Fibroblast of the conjunctiva (primary cell): ENCODE measurements around the gene ZNF79.
A peak's percentile ranks its signal among the peaks of the same experiment; 100 is the strongest.

ENCODE experiments used
- DNase-seq: peaks from one replicate; pipeline ENCODE4 v3.0.0-alpha.2; 2010; ENCODE audit warnings: low read depth

The ZNF79 gene

DNA sequence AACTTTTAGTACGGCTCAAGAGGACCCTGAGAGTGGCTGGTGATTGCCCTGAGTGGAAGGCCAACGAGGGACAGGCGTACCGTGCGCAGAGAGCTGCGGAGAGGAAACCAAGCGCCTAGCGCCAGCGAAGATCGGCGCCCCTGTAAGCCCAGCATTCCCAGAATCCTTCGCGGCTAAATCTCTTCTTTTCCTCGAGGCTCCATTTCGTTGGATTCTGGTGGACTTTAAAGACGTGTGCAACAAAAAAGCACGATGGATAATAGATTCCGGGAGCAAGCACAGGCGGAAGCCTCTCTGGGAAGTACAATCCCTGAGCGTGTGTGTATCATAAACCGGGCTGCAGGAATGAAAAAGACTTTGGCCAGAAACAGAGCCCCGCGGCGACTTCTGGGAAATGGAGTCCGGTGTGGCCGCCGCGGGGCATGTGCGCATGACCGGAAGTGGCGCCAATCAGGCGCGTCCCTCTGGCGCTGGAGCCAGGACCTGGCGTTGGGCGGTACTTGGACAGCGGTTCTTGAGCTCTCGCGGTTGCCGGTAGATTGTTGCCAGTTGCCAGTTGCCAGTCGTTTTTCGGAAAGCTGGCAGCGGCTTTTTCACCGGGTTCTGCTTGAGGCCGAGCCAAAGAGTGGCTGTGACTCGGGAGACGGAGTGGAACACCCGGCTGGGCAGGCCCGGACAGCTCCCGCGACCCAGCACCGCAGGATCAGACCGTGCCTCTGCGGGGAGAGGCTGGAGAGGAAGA, at the start of gene ZNF79:
Gene ZNF79 (plus strand): TSS at position 449 of the 742 bp plus-strand sequence. CDS start 406 bp downstream, outside the sequence.
- peak; percentile 86 for DNase-seq

- DNase-seq, result no peak
Observed at GRCh38 chr9:127380479-127380878, 43.7 kb upstream of the ZNF79 start.

- no peak for DNase-seq
Observed at GRCh38 chr9:127382541-127382940, 41.6 kb upstream of the ZNF79 start.

DNA sequence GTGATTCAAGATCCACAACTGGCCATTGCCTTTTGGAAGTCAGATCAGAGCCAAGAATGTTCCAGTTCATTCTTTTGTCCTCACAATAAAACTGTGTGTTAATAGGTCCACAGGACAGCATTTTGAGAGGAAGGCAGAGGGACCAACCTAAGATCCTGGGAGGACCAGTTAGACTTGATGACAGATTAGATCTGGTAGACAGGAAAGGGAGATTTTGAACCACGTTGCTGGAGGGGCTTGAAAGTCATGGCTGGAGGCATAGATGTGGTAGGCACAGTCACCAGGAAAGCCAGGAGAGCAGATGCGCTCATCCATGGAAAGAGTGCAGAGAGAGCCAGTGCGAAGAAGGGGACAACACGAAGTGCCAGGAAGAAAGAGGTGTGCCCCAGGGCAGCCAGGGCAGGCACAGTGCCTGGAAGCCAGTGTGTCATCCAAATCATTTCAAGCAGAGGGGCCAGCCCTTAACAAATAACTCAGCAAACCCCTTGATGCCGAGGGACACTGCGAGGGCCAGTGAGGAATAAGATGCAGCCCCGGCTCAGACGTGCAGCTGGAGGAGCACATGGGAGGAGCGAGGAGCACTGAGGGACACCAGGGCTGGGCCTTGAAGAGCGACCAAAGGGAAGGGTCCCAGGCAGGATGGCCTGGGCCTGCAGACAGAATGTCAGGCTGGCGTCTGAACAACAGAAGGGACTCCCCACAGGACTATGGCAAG, 40.0 kb upstream of the ZNF79 start:
- no peak for DNase-seq

DNA sequence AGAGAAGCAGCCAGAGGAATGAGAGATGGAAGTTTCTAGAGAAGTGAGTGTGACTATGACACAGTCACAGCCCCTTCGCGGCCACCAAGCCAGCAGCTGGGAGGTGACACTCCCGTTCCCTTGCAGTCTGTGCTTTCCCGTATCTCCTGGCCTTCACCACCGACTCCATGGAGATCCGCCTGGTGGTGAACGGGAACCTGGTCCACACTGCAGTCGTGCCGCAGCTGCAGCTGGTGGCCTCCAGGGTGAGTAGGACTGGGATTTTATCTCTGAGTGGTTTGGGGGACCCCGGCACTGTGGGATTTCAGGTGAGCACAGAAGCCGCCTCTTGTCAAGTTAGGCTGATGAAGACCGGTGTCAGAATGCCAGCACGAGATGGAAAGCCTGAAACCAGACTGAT, 39.3 kb upstream of the ZNF79 start:
- no peak for DNase-seq

DNA sequence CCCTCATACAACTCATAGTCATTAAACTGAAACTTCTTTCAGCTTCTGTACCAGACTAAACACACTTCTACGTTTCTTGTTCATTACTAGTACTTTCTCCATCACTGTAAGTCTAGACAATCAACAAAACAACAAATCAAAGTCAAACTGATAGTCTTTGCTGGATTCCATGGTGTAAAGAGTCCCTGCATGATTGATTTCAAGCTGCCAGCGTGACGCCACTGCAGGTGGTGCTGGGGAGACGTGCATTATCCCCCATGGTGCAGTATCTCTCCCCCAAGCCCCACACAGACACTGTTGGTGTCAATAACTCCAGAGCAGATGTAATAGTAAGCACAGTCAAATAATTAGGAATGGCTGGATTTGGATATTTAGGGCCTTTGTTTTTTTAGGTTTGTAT, 37.9 kb upstream of the ZNF79 start:
- DNase-seq, result no peak

DNA sequence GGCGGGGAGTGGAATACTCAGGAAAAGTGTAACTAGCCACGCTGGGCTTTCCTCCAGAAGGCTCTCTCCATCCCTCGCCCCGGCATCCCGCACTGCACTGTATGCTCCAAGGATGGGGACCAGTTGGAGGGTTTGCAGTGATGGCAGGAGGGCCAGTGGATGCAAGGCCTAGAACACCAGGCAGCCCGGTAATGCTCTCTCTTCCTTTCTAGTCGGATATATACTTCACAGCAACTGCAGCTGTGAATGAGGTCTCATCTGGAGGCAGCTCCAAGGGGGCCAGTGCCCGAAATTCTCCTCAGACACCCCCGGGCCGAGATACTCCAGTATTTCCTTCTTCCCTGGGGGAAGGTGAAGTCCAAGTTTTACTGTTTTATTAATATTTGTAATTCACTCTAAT, 37.2 kb upstream of the ZNF79 start:
- no peak for DNase-seq

DNA sequence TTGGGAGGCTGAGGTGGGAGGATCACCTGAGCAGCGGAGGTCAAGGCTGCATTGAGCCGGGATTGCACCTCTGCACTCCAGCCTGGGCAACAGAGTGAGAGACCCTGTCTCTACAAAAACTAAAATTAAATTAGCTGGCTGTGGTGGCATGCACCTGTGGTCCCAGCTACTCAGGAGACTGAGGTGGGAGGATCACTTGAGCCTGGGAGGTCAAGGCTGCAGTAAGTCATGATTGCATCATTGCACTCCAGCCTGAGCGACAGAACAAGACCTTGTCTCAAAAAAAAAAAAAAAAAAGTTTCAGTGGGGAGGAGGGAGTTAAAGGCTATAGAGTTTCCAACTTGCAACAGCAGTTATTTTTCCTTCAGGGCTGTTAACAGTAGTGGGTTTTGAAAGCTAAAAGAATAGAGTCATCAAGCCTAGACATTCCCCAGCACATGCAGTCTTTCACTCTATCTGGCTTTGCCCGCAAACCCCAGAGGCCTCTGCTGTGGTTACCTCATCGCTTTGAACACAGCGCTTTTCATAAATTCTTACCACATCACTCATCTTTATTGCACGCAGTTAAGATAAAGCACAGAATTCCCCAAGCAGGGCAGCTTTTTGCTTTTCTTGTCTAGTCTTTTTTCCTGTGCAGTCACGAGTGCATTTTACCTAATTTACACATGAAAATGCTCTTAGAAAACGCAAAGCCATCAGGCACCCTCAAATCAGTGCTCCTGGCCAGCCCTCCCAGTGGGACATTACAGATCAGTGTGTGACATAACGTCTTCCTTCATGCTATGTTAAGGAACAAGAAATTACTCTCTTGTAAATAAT, 35.9 kb upstream of the ZNF79 start:
- peak; percentile 93 for DNase-seq

- DNase-seq, result no peak
Observed at GRCh38 chr9:127388856-127389238, 35.3 kb upstream of the ZNF79 start.

DNA sequence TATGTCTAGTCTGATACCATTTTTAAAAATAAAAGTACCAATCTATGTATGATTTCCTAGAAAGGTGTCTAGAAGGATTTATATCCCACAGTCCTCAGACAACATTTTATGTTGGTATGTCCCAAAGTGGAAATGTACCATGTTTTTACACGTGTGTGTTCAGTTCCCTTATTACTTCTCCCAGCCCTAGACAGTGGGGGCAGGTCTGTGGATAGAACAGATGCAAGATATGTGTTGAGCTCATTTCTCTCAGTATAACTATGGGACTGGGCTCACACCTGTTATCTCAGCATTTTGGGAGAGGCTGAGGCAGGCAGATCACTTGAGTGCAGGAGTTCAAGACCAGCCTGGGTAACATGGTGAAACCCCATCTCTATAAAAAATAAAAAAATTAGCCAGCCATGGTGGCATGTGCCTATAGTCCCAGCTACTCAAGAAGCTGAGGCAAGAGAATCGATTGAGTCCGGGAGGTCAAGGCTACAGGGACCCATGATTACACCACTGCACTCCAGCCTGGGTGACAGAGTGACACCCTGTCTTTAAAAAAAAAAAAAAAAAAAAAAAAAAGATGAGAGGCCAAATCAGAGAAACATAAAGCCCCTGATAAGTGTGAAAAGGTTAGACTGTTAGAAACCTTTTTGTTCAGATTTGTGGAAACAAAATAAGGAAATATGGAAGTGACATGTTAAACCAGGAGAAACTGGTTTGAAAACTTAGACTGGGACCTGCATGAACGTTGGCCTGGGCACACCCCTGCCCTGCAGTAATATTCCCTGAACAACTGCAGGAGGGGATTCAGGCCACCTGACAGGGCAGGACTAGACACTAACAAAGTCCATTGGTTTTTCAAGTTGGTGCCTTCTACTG, 34.6 kb upstream of the ZNF79 start:
- DNase-seq, result no peak

GRCh38 chr9:127390248-127390545, 34.0 kb upstream of the ZNF79 start:
- DNase-seq, result no peak

DNA sequence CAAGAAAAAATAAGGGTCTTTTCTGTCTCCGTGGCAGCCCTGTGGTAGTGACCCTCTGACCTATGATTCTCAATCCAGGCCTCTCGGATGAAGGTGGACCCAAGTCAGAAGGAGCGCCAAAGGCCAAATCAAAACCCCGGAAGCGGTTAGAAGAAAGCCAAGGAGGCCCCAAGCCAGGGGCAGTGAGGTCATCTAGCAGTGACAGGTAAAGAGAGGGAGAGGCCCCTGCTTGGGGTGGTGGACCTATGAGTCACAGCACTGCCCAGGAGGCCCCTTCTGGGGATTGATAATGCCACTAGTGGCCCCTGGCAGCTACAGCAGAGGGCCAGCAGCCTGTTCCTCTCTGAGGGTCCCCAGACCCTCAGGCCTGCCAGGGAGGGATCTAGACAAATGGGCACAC, 33.6 kb upstream of the ZNF79 start:
- no peak for DNase-seq

GRCh38 chr9:127392166-127392565, 32.0 kb upstream of the ZNF79 start:
- DNase-seq, result no peak

- DNase-seq, result no peak
Observed at GRCh38 chr9:127392976-127393375, 31.2 kb upstream of the ZNF79 start.

GRCh38 chr9:127393645-127394044, 30.5 kb upstream of the ZNF79 start:
- no peak for DNase-seq

DNA sequence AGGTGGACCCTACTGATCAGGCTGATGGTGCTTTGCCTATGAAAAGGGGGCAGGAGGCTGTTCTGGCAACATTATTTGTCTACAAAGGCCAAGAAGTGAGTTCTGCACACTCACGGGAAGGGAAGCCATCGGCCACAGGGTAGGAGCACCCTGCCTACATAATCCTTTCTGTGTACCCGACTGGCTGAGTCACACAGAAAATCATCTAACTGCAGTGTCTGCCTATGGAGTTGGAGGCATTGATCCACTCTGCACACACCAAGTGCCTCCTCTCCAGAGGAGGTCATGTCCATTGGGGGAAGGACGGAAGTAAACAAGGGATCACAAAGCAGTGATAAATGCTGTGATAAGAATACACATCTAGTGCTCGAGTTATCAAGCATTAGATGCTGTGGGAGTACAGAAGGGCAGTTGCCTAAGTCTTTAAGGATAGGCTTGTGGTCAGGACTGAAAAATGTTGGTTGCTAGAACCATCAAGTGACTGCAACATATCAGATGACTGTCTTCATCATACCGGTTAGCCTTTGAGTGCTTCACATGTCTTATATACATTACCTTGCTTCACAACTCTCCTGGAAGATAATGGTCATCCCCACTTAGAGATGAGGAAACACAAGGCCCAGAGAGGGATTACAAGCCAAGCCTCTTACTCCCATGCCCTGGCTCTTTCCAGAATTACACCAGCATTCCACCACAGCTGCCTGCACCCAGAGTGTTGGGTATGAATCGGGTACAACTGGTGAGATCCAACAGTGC, 28.5 kb upstream of the ZNF79 start:
- no peak for DNase-seq

- DNase-seq, result no peak
Observed at GRCh38 chr9:127396253-127396807, 27.9 kb upstream of the ZNF79 start.

DNA sequence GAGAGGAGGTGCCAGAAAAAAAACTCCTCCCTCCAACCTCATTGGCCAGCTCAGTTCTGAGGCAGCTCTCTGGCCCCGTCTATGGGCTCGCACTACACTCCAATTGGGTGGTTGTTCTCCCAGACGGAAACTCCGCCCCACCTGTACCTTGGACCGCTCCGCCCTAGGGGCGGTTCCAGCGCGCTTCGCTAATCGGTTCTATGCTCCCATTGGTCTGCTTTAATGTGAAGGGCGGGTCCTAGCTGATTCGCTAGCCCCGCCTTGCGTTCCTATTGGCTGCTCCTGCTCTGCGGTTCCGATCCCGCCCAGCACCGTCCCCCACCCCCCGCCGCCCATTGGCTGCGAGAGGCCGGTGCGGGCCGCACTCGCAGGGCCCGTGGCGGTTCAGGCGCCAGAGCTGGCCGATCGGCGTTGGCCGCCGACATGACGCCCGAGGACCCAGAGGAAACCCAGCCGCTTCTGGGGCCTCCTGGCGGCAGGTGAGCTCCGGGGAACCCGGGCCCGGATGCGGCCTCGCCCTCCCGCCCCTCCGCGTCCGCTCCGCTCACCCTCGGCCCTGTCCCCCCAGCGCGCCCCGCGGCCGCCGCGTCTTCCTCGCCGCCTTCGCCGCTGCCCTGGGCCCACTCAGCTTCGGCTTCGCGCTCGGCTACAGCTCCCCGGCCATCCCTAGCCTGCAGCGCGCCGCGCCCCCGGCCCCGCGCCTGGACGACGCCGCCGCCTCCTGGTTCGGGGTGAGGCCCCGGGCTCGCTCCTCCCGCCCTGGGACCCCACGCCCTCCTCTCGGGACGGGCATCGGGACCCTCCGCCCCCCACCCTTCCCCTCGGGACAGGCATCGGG, 27.2 kb upstream of the ZNF79 start, which contains the start of gene SLC2A8:
Gene SLC2A8 (plus strand): TSS at position 362 of the 838 bp plus-strand sequence. CDS start 62 bp downstream, at position 424.
- DNase-seq, result peak; percentile 98

GRCh38 chr9:127397646-127398274, 26.4 kb upstream of the ZNF79 start:
- no peak for DNase-seq
